ENCODE data around the gene SBSN.

SBSN gene

DNA sequence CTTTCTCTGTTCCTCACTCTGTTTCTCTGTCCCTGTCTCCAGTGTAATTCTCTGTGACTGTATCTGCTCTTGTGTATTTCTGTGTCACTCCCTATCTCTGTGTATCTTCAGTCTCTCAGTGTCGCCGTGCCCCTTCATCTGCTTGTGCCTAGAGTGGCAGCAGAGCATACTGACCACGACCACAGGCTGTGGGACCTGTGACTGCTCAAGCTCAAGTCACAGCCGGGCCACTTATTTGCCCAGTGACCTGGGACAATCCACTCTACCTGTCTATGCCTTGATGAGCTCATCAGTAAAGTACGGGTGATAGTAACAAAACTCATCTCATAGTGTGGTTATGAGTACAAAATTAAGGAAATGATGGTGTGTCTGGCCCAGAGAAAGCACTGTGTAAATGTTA, 26.0 kb upstream of the SBSN start:
- DNase-seq (ENCODE audit: low read depth in 2 of 2) = no peak

DNA sequence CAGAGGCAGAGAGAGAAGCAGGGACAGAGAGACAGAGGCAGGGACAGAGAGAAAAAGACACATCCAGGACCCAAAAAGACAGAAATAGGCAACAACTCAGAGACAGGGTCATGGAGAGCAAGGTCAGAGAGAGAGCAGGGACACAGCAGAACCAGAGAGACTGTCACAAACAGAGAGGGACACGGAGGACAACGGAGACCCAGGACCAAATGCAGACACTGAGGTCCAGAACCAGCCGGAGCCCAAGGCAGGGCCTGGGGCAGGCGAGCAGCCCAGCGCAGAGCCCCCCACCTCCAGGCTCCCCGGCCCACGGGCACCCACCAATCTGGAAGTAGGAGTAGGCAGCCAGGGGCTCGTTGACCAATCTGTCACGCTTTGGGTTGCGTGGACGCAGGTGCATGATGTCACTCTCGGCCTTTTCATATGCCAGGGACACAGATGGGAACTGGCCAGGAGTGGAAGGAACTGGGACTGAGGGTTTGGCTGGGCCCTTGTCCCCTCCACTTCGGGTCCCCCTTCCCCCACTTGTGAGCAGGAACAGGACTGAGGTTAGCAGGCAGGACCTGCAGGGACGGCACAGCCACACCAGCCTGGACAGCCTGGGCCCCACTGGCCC, 25.4 kb upstream of the SBSN start:
- DNase-seq (ENCODE audit: low read depth in 2 of 2) = no peak

DNA sequence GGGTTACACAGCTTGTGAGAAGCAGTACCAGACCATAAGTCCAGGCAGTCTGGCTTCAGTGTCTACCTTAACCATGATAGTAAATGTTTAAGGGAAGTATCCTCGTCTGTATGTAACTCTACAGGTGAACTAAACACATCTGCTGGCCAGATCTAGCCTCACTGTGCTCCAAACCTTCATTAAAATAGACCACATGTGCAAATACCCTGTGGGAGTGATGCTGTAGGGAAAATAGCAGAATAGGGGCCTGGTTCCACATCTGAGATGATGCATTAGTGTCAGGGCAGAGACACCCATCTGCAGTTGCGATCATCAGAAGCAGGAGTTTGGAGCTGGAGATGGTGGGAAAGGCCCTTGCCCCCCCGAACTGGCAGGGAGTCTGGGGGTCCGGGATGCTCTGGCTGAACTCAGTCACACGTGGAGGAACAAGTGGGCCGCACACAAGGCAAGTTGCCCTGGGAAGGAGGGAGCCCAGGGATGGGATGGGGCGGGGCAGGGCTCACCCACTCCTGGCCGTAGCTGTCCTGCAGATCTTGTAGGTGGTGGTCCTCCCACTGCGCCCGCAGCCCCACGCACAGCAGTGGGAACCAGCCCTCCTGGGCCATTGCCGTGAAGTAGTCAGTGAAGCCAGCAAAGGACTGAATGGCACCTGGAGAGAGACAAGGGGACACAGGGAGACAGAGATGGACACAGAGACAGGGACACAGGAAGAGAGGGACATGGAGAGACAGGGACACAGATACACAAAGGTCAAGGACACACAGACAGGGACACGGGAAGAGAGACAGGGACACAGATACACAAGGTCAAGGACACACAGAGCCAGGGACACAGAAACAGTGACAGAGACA, 24.6 kb upstream of the SBSN start:
- DNase-seq (ENCODE audit: low read depth in 2 of 2) = no peak

DNA sequence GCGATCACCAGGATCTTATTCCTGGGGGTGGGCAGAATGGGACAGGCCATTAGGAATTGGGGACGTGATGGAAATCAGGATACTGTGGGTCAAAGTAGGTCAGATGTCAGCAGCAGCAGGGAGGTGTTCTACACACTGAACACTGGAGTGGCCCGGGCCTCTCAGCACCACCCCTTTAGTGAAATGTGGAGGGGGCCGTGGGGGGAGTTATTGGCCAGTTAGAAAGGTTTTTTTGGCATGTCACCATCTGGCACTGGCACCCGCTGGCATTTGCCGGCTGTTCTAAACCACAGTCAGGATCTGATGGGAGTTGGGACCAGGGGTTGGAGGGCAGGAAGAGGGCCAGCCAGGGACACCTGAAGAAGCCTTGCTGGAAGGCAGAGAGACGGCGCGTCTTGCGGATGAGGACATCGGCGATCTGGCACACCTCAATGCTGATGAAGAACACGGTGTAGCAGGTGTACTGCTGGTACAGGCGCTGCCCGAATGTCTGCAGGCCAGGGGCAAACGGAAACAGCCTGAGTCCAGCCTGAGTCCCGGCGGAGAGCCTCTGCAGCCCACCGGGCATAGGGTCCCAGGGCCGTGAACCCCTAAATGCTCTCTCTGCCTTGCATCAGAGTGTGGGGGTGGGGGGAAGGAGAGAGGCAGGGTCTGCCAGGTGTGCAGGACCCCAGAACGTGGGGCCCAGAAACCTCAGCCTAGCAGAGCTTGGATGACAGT, 23.1 kb upstream of the SBSN start:
- no peak for DNase-seq (ENCODE audit: low read depth in 2 of 2)

DNA sequence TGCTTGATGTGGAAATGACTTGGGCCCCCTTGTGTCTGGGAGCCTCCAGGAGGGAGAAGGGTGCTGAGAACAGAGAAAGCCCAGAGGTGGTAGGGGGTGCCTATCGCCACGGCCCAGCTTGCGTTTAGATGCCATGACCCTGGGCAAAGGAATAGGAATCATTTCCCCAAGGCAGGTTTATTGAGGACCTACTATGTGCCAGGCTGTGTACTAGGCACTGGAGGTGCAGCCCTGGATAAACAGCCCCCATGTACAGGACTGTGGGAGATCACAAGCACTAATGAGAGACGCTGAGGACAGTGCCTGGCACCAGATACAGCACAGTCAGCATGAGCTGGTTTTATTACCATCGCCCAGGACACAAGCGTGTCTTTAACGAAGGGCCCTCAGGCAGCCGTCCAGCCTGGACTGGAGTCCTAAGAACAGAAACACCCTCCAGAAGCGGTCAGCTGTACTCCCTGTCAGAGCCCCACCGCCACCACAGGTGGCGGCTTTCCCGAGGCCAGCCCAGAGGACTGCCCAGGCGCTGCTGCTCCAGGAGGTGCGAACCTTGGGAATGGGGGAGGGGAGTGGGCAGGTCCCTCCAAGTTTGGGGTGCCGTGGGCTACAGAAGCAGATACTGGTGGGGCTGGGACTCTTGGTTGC, 21.9 kb upstream of the SBSN start:
- DNase-seq (ENCODE audit: low read depth in 2 of 2) = no peak

DNA sequence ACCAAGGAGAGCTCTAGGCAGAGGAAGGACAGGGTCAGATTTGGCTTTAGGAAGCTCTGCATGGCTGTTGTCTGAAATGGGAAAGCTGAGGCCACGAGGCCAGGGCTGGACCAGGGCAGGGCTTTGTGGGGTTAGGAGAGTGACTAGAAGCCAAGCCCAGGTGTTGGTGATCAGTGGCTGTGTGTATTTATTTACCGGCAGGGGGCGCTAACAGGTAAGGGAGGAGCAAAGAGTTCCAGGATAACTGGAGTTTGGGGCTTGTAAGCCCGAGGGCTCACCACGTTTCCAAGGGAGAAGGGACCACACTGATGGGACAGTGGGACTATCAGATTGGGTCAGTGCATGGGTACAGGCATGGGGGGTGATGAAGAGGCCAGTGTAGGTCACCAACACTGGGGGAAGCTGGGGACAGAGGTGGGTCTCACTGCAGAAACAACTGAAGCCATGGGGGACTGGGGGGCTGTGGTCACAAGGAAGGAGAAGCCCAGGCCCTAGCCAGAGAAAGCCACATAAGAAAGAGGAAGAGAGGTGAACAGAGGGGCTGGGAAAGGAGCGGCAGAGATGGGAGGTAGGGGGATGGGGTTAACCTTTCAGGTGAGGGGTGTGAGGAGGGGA, 21.2 kb upstream of the SBSN start:
- peak; percentile 21 to 48 for DNase-seq (ENCODE audit: low read depth in 2 of 2)

DNA sequence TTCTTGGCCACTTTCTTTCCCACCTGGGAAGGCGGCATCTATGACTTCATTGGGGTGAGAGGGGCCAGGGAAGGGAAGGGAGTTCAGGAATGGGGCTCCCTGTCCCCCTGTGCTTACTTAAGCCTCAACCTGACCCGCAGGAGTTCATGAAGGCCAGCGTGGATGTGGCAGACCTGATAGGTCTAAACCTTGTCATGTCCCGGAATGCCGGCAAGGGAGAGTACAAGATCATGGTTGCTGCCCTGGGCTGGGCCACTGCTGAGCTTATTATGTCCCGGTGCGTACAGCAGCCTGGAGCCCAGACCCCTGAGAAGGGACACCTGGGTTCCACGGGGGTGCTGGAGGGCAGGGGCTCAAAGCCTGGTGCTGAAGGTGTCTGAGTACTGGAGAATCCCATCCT, 18.4 kb upstream of the SBSN start:
- no peak for DNase-seq (ENCODE audit: low read depth in 2 of 2)

DNA sequence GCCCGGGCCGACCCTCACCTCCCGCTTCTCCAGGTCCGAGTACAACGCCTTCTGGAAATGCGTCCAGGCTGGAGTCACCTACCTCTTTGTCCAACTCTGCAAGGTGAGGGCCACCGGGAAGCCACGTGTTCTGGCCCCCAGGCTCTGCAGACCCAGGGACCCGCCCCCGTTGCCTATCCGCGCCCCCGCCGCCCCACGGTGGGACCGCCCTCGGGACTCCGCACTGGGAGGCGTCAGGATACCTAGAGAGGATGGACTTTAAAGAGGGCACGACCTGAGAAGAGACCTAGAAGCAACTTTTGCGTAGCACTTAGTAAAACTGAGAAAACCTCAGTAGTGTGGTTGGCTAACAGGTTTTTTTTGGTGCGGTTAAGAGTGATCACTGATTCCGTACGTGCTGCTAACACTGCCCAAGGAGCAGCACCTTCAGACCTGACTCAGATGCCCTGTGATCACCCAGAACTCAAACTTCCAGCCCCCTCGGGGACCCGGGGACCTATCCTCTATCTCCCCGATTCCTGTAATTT, 17.8 kb upstream of the SBSN start:
- peak; percentile 53 to 66 for DNase-seq (ENCODE audit: low read depth in 2 of 2)

DNA sequence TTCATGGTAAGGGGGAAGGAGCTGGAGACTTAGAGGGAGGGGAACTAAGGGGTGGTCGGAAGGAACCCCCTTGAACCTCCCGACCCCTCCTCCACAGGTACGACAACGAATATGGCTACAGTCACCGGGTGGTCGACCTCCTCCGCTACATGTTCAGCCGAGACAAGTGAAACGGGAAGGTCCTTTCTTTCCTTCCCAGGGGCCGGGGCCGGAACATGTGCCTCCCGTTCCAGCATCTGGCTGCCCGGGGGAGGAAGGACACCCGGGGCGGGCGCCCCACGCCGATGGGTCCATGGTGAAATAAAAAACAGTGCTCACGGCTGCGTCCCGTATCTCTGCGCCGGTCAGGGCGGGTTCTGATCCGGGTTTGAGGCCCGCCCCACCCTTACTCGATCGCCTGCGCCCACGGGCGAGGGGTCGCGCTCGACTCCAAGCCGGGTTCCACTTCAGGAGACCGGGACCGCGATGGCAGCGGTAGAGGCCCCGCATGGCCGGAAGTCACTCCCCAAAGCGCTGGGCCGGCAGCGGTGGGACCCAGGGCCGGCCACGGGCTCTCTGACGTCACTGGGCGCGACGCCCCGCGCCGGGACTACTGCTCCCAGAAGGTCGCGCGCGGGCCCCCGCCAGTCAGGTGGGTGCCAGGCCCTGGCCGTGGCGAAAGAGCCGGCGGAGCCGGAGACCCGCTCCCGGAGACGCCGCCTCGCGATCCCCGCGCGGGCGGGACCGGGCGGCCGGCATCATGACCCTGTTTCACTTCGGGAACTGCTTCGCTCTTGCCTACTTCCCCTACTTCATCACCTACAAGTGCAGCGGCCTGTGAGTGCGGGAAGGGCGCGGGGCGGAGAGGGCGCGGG, 17.1 kb upstream of the SBSN start, which contains the start of gene TMEM147:
TMEM147 (plus strand) TSS at position 626 of the 854 bp plus-strand sequence; CDS start at position 740, 114 bp downstream.
- DNase-seq (ENCODE audit: low read depth in 2 of 2) = peak; percentile 65 to 84

DNA sequence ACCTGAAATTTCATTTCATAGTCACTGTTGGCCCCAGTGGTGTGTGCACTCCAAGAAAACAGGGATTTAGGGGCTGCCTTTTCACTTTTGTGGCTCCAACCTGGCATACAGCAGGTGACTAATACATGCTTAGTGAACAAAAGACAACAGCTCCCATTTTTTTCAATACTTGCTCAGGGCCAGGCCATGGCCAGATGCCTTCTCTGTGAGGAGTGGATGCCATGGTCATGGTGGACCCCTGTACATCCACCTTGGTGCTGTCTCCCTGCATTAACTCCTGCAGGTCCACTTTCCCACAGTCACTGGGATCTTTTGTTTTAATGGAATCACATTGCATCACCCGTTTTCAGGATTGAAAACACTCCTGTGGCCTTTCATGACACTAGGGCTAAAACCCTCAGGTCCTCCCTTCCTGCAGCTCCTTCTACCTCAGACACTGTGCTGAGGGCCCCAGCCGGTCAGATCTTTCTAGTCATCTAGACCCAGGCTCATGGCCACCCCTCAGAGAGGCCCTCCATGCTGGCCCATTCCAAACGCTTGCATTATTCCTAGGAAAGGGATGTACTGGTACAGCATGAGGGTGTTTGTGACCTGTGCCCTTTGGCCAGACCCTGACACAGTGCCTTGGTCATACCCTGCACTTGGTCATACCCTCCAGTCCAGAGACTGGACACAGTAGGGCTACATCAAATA, 16.1 kb upstream of the SBSN start:
- DNase-seq (ENCODE audit: low read depth in 2 of 2) = no peak

DNA sequence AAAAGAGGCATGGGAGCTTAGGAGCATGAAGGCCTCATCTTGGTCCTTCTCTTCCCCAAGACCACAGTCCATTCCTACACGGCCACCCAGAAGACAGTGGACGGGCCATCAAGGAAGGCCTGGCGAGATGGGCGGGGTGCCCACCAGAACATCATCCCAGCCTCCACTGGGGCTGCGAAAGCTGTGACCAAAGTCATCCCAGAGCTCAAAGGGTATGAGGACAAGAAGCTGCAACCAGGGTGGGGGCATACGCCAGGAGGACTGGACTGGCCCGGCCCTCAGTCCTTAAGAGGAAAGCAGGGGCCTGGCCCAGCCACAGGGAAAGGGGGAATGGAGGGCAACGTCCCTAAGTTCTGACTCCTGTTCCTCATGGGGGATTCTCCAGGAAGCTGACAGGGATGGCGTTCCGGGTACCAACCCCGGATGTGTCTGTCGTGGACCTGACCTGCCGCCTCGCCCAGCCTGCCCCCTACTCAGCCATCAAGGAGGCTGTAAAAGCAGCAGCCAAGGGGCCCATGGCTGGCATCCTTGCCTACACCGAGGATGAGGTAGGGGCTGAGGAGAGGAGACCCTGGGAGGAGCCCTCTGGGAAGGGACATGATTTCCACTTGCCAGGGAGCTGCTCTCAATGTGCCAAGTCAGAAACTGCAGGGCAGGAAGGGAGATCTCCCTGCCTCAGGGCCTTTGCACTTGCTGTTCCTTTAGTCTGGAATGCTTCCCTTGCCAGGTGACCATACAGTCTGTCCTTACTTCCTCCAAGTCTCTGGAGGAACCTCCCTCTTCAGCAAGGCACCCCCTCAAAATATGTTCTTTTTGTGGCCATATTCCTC, 15.4 kb upstream of the SBSN start:
- DNase-seq (ENCODE audit: low read depth in 2 of 2) = no peak

DNA sequence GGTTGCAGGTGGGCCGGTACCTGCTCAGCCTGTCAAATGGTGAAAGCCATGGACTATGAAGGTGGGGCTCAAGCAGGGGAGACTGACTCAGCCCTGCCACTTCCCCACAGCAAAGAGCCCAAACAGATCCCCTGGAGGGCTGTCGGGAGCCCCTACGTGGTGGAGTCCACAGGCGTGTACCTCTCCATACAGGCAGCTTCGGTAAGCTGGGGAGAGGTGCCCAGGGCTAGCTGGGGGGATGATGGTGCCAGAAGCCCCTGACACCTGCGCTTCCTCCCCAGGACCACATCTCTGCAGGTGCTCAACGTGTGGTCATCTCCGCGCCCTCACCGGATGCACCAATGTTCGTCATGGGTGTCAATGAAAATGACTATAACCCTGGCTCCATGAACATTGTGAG, 14.1 kb upstream of the SBSN start:
- DNase-seq (ENCODE audit: low read depth in 2 of 2) = no peak

DNA sequence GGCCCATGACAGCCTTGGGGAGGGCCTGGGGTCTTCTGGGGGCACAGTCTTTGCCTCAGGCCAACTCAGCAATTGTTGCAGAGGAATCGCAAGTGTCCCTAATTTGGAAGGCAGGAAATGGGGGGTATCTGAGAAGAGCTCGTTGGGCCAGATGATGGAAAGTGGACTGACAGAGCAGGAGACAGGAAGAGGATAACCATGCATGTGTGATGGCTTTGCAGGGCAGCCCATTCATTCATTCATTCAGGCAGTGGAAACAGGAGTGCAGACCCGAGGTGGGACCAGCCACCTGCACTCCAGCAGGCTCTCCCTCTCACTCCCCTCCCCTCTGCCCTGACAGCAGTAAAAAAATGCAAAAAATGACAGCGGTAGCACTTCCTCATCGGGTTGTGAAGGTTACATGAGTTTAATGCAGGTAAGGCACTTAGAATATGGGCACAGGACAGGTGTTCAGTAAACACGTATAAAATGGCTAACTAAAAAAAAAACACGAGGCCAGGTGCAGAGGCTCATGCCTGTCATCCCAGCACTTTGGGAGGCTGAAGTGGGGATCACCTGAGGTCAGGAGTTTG, 12.3 kb upstream of the SBSN start:
- DNase-seq (ENCODE audit: low read depth in 2 of 2) = no peak

DNA sequence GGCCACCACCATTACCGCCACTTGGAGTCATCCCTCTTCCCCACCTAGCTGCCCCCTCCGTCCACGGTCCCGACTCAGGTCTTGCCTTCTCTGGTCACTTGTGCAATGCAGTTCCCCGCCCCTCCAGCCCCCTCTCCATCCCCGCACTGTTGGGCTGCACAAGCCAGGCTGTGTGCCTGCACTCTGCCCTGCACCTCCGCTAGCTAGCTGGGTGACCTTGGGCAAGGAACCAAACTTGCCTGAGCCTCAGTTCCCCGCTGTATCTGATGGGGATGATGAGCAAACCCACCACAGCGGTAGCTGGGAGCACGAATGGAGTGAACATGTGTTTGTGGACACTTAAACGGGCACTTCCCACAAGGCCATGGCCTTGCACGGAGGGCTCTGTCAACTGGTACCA, 11.7 kb upstream of the SBSN start:
- no peak for DNase-seq (ENCODE audit: low read depth in 2 of 2)

DNA sequence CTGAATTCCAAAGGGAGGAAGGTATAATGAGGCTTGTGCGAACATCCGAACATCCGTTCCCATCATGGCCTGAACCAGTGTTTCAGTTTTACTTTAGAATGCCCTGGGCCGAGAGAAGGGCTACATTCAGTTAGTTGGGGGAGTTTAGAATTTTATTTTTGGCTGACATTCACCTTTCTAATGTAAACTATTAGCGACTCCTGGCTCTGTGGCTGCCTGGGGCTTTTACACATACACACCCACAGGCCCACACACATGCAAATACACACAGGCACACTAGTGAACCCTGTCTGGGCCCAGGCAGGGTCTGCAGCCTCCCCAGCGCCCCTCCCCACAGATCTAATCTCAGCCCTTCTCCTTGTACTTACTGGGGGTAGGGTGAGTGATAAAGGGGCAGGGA, 11.2 kb upstream of the SBSN start:
- DNase-seq (ENCODE audit: low read depth in 2 of 2) = no peak

DNA sequence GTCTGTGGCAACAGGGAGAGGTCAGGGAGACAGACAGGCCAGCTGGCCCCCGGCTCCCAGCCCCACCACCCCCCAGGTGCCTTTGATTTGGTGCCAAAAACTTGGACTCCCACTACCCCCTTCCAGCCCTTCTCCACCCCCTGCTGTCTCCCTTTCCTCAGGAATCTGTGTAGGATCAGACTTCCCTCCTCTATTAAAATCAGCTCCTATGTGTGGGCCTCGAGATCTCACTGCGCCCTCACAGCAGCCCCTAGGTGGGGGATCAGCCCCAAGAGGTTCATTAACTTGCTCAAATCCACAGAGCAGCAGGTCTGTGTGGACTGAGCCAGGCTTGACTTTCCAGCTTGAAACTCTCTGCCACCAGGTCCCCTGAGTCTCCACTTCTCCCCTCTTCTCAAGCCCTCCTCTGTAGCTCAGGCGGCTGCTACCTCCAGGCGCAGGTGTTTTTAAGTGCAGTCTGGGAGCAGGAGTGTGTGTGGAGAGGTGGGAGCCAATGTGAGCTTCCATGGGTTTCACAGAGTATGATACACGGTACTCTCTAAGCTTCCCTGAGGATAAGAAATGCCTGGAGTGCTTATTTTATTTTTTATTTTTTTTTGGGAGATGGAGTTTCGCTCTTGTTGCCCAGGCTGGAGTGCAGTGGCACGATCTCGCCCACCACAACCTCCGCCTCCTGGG, 6.8 kb upstream of the SBSN start:
- no peak for DNase-seq (ENCODE audit: low read depth in 2 of 2)

DNA sequence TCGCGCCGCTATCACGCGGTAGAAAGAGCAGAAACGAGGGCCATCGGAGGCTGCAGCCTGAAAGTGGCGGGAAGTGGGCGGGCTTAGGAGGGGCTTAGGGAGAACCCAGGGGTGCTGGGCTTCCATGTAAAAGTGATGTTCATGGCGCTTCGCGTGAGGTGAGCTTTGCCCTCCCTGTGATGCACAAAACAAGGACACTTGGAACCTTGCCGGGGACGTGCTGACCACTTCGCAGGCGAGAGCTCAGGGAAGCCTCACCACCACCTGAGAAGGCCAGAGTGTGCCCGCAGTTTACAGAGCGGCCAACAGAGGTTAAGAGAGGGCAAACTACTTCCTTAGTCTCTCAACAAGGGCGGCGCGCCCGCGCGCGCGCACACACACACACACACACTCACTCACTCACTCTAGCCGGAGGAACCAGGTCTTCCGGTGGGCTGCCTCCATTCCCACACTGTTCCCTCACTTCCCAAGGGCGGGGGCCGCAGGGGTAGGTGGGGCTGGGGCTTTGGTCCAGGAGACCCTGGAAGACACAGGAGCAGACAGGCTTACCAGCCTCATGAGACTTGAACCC, 5.8 kb upstream of the SBSN start:
- DNase-seq (ENCODE audit: low read depth in 2 of 2) = peak in 1 of 2 donors; percentile 29
